WTC11 (cell line): ENCODE measurements around the gene MRFAP1L1.

Source experiments
- ARID4B ChIP-seq: sonication (generic); formaldehyde crosslinking; IDR thresholded peaks from 2 replicates; pipeline ENCODE4 v1.8.0; 2023; ENCODE audit warnings: missing genetic modification reagents, mild to moderate bottlenecking, borderline replicate concordance
- CREB1 ChIP-seq: sonication (generic); formaldehyde crosslinking; IDR thresholded peaks from 2 replicates; pipeline ENCODE4 v1.8.0; 2023; ENCODE audit warnings: mild to moderate bottlenecking, missing genetic modification reagents
- E2F5 ChIP-seq: sonication (generic); formaldehyde crosslinking; IDR thresholded peaks from 2 replicates; pipeline ENCODE4 v1.8.1; 2022; ENCODE audit warnings: mild to moderate bottlenecking, moderate library complexity, missing genetic modification reagents
- ETV6 ChIP-seq: sonication (generic); formaldehyde crosslinking; IDR thresholded peaks from 2 replicates; pipeline ENCODE4 v1.8.1; 2022; ENCODE audit warnings: mild to moderate bottlenecking, missing genetic modification reagents
- FOXJ3 ChIP-seq: sonication (generic); formaldehyde crosslinking; IDR thresholded peaks from 2 replicates; pipeline ENCODE4 v1.9.0; 2021; ENCODE audit warnings: missing genetic modification reagents, mild to moderate bottlenecking, borderline replicate concordance
- GABPB1 ChIP-seq: sonication (generic); formaldehyde crosslinking; IDR thresholded peaks from 2 replicates; pipeline ENCODE4 v1.8.1; 2023; ENCODE audit warnings: mild to moderate bottlenecking, missing genetic modification reagents
- KAT7 ChIP-seq: sonication (generic); formaldehyde crosslinking; IDR thresholded peaks from 2 replicates; pipeline ENCODE4 v1.8.1; 2023; ENCODE audit warnings: missing genetic modification reagents, mild to moderate bottlenecking, borderline replicate concordance
- SMAD3 ChIP-seq: sonication (generic); formaldehyde crosslinking; IDR thresholded peaks from 2 replicates; pipeline ENCODE4 v1.8.0; 2022; ENCODE audit warnings: missing genetic modification reagents, mild to moderate bottlenecking, borderline replicate concordance
- USF2 ChIP-seq: sonication (generic); formaldehyde crosslinking; IDR thresholded peaks from 2 replicates; pipeline ENCODE4 v1.8.1; 2023; ENCODE audit warnings: mild to moderate bottlenecking, missing genetic modification reagents, moderate library complexity
- ZNF121 ChIP-seq: sonication (generic); formaldehyde crosslinking; IDR thresholded peaks from 2 replicates; pipeline ENCODE4 v1.8.0; 2023; ENCODE audit warnings: missing genetic modification reagents
- TF ChIP-seq, protein P1 (sequence below): fragments of 200-600 bp; IDR thresholded peaks from 2 replicates; pipeline ENCODE4 v1.8.0; 2022; ENCODE audit warnings: antibody characterized with exemption
- TF ChIP-seq, protein P2 (sequence below): sonication (generic); formaldehyde crosslinking; IDR thresholded peaks from 2 replicates; pipeline ENCODE4 v1.8.0; 2023; ENCODE audit warnings: mild to moderate bottlenecking, missing genetic modification reagents

DNA sequence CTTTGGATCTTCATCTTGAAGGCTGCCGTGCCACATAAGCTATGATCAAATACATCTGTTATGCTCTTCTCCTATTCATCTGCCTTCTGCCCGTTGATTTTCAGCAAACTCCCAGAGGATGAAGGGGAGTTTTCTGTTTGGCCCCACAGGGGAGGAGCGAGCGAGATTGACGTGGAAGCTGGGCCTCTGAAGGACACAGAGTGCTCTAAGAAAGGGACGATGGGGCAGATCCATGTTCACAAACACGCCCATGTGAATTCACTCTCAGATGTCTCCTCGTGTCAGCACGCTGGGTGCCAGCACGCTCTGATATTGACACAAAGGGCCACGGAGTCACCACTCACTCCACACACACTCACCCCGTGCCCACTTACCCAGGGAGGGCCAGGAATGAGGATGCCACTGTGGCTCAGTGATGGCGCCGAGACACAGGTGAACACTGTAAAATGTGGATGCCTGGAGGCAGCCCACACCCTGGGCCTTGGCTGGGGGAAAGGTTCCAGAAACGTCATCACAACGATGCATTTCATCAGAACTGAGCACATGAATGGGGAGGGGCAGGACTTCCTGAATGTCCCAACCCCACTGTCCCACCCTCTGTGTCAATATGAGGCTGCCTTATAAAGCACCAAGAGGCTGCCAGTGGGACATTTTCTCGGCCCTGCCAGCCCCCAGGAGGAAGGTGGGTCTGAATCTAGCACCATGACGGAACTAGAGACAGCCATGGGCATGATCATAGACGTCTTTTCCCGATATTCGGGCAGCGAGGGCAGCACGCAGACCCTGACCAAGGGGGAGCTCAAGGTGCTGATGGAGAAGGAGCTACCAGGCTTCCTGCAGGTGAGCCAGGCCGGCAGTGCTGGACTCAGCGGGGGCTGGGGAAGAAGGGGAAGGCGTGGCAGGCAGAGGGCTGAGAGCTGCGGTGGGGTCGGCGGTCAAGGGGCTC, 16.2 kb downstream of the MRFAP1L1 start, which contains the start of gene S100P:
- no peak for TF ChIP-seq KAT7 (CRISPR knock-in tag)
- TF ChIP-seq, protein P1, sequence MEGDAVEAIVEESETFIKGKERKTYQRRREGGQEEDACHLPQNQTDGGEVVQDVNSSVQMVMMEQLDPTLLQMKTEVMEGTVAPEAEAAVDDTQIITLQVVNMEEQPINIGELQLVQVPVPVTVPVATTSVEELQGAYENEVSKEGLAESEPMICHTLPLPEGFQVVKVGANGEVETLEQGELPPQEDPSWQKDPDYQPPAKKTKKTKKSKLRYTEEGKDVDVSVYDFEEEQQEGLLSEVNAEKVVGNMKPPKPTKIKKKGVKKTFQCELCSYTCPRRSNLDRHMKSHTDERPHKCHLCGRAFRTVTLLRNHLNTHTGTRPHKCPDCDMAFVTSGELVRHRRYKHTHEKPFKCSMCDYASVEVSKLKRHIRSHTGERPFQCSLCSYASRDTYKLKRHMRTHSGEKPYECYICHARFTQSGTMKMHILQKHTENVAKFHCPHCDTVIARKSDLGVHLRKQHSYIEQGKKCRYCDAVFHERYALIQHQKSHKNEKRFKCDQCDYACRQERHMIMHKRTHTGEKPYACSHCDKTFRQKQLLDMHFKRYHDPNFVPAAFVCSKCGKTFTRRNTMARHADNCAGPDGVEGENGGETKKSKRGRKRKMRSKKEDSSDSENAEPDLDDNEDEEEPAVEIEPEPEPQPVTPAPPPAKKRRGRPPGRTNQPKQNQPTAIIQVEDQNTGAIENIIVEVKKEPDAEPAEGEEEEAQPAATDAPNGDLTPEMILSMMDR: no peak
- no peak for TF ChIP-seq ZNF121 (CRISPR knock-in tag)
- no peak for TF ChIP-seq ARID4B (CRISPR knock-in tag)
- TF ChIP-seq E2F5: no peak
- TF ChIP-seq, protein P2, sequence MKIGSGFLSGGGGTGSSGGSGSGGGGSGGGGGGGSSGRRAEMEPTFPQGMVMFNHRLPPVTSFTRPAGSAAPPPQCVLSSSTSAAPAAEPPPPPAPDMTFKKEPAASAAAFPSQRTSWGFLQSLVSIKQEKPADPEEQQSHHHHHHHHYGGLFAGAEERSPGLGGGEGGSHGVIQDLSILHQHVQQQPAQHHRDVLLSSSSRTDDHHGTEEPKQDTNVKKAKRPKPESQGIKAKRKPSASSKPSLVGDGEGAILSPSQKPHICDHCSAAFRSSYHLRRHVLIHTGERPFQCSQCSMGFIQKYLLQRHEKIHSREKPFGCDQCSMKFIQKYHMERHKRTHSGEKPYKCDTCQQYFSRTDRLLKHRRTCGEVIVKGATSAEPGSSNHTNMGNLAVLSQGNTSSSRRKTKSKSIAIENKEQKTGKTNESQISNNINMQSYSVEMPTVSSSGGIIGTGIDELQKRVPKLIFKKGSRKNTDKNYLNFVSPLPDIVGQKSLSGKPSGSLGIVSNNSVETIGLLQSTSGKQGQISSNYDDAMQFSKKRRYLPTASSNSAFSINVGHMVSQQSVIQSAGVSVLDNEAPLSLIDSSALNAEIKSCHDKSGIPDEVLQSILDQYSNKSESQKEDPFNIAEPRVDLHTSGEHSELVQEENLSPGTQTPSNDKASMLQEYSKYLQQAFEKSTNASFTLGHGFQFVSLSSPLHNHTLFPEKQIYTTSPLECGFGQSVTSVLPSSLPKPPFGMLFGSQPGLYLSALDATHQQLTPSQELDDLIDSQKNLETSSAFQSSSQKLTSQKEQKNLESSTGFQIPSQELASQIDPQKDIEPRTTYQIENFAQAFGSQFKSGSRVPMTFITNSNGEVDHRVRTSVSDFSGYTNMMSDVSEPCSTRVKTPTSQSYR (CRISPR knock-in tag): no peak
- TF ChIP-seq CREB1 (CRISPR knock-in tag): no peak
- TF ChIP-seq GABPB1 (CRISPR knock-in tag): peak; percentile 100
- TF ChIP-seq FOXJ3 (CRISPR knock-in tag): no peak
- TF ChIP-seq ETV6: no peak
- no peak for TF ChIP-seq SMAD3 (CRISPR knock-in tag)
- no peak for TF ChIP-seq USF2 (CRISPR knock-in tag)
